HepG2 (cell line): ENCODE results near the gene DDIT4. TPM values are rescaled to one million over a fixed set of nuclear protein-coding genes. Genes with fewer than 3 reads are reported as not detected.

Experiments
- CENPT ChIP-seq: sonication (generic); formaldehyde crosslinking; IDR thresholded peaks from 2 replicates; pipeline ENCODE4 v1.8.0; 2022; ENCODE audit warnings: low read depth, mild to moderate bottlenecking, moderate library complexity, missing genetic modification reagents
- FOXP1 ChIP-seq, 2 experiments: fragments of 450-650 bp in 1 of 2; IDR thresholded peaks; 2 replicates each; pipeline ENCODE4 v1.6.1; 2017 to 2018; ENCODE audit warnings: antibody characterized with exemption in 1 of 2
- HCFC1 ChIP-seq: fragments of 150-350 bp; IDR thresholded peaks from 2 replicates; pipeline ENCODE4 v1.6.1; 2014; ENCODE audit warnings: low read depth, low read length
- KDM5A ChIP-seq: fragments of 200-600 bp; sonication (generic); IDR thresholded peaks from 2 replicates; pipeline ENCODE4 v1.7.0; 2018; ENCODE audit warnings: antibody characterized with exemption, mild to moderate bottlenecking, low read length, borderline replicate concordance
- MBD4 ChIP-seq: IDR thresholded peaks from 2 replicates; pipeline ENCODE4 v1.6.1; 2012; ENCODE audit warnings: low read length, inconsistent platforms, borderline replicate concordance
- RCOR2 ChIP-seq: IDR thresholded peaks from 2 replicates; pipeline ENCODE4 v1.6.1; 2016; ENCODE audit warnings: missing biosample characterization, missing genetic modification reagents
- SNAI1 ChIP-seq: sonication (generic); formaldehyde crosslinking; IDR thresholded peaks from 2 replicates; pipeline ENCODE4 v1.5.0; 2020; ENCODE audit warnings: mild to moderate bottlenecking, missing genetic modification reagents, borderline replicate concordance
- TEAD2 ChIP-seq: sonication (generic); formaldehyde crosslinking; IDR thresholded peaks from 2 replicates; pipeline ENCODE4 v1.9.0; 2021; ENCODE audit warnings: missing genetic modification reagents
- THAP11 ChIP-seq: IDR thresholded peaks from 2 replicates; pipeline ENCODE4 v1.6.1; 2016; ENCODE audit warnings: missing biosample characterization, missing genetic modification reagents
- XRCC5 ChIP-seq: fragments of 200-400 bp; formaldehyde crosslinking; optimal IDR thresholded peaks from 2 replicates; pipeline ENCODE3; 2017; ENCODE audit warnings: mild to moderate bottlenecking, low read length
- ZC3H13 ChIP-seq: sonication (generic); formaldehyde crosslinking; IDR thresholded peaks from 2 replicates; pipeline ENCODE4 v1.8.1; 2023; ENCODE audit warnings: mild to moderate bottlenecking, missing genetic modification reagents, moderate library complexity
- ZFP62 ChIP-seq: sonication (generic); formaldehyde crosslinking; IDR thresholded peaks from 2 replicates; pipeline ENCODE4 v1.4.0; 2020; ENCODE audit warnings: missing genetic modification reagents
- ZFX ChIP-seq: sonication (generic); formaldehyde crosslinking; IDR thresholded peaks from 2 replicates; pipeline ENCODE4 v1.4.0; 2020; ENCODE audit warnings: mild to moderate bottlenecking, low read depth, missing genetic modification reagents, moderate library complexity
- ZKSCAN8 ChIP-seq: IDR thresholded peaks from 2 replicates; pipeline ENCODE4 v1.6.1; 2016; ENCODE audit warnings: borderline replicate concordance, missing genetic modification reagents, missing compliant biosample characterization
- ZNF264 ChIP-seq: sonication (generic); formaldehyde crosslinking; IDR thresholded peaks from 2 replicates; pipeline ENCODE4 v1.4.0; 2020; ENCODE audit warnings: missing genetic modification reagents
- ZNF34 ChIP-seq: sonication (generic); formaldehyde crosslinking; IDR thresholded peaks from 2 replicates; pipeline ENCODE4 v1.4.0; 2020; ENCODE audit warnings: mild to moderate bottlenecking, missing genetic modification reagents, borderline replicate concordance
- ZNF678 ChIP-seq: sonication (generic); formaldehyde crosslinking; IDR thresholded peaks from 2 replicates; pipeline ENCODE4 v1.4.0; 2020; ENCODE audit warnings: mild to moderate bottlenecking, missing genetic modification reagents
- ZNF761 ChIP-seq: sonication (generic); formaldehyde crosslinking; conservative IDR thresholded peaks from 2 replicates; pipeline ENCODE4 v1.4.0; 2020; ENCODE audit warnings: mild to moderate bottlenecking, missing genetic modification reagents
- polyA plus RNA-seq, 8 experiments: library from polyadenylated mRNA; depleted of rRNA in 3 of 8; stranded (reverse) in 7 of 8; unstranded in 1 of 8; fragments of >200 nt; fragmentation: Illumina TruSeq in 4 of 8; extraction: Trizol in 4 of 8; gene quantifications; 2 replicates each; pipeline versions ENCODE4 v1.2.1 to v1.2.3, GENCODE V29; 2011 to 2016; ENCODE audit warnings: low read depth in 4 of 8, missing spikeins in 1 of 8, mixed read lengths in 1 of 8; ENCODE audit not compliant: insufficient read depth in 1 of 8
- total RNA-seq, 5 experiments: library from RNA; depleted of rRNA; stranded (reverse); fragments of >200 nt; fragmentation: Illumina TruSeq; extraction: Trizol; gene quantifications; 2 replicates each; pipeline ENCODE4 v1.2.3, GENCODE V29; 2016; ENCODE audit warnings: low read depth in 1 of 5
- TF ChIP-seq, protein P1 (sequence below): sonication (generic); formaldehyde crosslinking; IDR thresholded peaks from 2 replicates; pipeline ENCODE4 v1.5.1; 2020; ENCODE audit warnings: mild to moderate bottlenecking, missing genetic modification reagents, moderate library complexity
- TF ChIP-seq, protein P2 (sequence below): sonication (generic); formaldehyde crosslinking; IDR thresholded peaks from 2 replicates; pipeline ENCODE4 v1.4.0; 2020; ENCODE audit warnings: missing genetic modification reagents, borderline replicate concordance
- TF ChIP-seq, protein P3 (sequence below): sonication (generic); formaldehyde crosslinking; IDR thresholded peaks from 2 replicates; pipeline ENCODE4 v1.5.0; 2020; ENCODE audit warnings: mild to moderate bottlenecking, missing genetic modification reagents

DDIT4 gene
- total and polyA plus RNA-seq, 2 of the 13 experiments (the other 11 are each of a cell fraction or from before 2014, with no cell fraction given): 35.6 to 40.7 TPM

DNA sequence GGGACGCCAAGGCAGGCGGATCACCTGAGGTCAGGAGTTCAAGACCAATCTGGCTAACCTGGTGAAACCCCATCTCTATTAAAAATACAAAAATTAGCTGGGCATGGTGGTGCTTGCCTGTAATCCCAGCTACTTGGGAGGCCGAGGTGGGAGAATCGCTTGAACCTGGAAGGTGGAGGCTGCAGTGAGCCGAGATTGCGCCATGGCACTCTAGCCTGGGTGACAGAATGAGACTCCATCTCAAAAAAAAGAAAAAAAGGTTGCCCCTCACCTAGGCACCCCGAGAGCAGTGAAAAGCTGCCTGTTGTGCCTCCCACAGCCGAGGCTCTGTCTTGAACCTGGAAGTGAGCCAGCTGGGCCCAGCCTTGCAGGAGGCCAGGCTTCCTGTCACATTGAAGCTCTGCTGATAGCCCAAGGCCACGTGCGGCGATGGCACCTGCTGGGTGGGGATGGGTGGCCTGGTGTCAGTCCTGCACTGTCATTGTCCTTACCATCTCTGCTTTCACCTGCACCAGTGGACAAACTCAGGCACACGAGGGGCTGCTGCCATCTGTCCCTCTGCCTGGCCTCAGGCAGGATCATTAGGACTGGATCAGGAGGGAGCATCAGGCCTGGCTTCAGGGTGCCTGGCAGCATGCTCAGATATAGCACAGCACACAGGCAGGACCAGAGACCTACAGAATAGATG lies 43.2 kb downstream of the DDIT4 start (continued):
- TF ChIP-seq RCOR2 (CRISPR knock-in tag) (peak; percentile 93), KDM5A (no peak), ZKSCAN8 (CRISPR knock-in tag) (peak; percentile 68; the same call in 1 of the 2 replicates), FOXP1 (IDR thresholded peaks at IDR 0.05) (no peak), FOXP1 (CRISPR knock-in tag; IDR thresholded peaks at IDR 0.05) (0 out of 2 replicates have a peak, but pooled peaks have one; percentile 35), ZNF678 (CRISPR knock-in tag) (no peak), CENPT (CRISPR knock-in tag) (no peak), ZNF761 (CRISPR knock-in tag) (0 out of 2 replicates have a peak, but pooled peaks have one; percentile 40), MBD4 (no peak), ZFP62 (CRISPR knock-in tag) (no peak), SNAI1 (peak; percentile 66; the same call in 1 of the 2 replicates), TEAD2 (CRISPR knock-in tag) (0 out of 2 replicates have a peak, but pooled peaks have one; percentile 23), ZNF34 (CRISPR knock-in tag) (0 out of 2 replicates have a peak, but pooled peaks have one; percentile 17), THAP11 (CRISPR knock-in tag) (peak; percentile 65), HCFC1 (no peak), ZC3H13 (CRISPR knock-in tag) (peak; percentile 70; the same call in 1 of the 2 replicates), XRCC5 (peak; percentile 29), ZNF264 (CRISPR knock-in tag) (peak; percentile 70; the same call in 1 of the 2 replicates), ZFX (CRISPR knock-in tag) (peak; percentile 97)
- TF ChIP-seq, protein P1, sequence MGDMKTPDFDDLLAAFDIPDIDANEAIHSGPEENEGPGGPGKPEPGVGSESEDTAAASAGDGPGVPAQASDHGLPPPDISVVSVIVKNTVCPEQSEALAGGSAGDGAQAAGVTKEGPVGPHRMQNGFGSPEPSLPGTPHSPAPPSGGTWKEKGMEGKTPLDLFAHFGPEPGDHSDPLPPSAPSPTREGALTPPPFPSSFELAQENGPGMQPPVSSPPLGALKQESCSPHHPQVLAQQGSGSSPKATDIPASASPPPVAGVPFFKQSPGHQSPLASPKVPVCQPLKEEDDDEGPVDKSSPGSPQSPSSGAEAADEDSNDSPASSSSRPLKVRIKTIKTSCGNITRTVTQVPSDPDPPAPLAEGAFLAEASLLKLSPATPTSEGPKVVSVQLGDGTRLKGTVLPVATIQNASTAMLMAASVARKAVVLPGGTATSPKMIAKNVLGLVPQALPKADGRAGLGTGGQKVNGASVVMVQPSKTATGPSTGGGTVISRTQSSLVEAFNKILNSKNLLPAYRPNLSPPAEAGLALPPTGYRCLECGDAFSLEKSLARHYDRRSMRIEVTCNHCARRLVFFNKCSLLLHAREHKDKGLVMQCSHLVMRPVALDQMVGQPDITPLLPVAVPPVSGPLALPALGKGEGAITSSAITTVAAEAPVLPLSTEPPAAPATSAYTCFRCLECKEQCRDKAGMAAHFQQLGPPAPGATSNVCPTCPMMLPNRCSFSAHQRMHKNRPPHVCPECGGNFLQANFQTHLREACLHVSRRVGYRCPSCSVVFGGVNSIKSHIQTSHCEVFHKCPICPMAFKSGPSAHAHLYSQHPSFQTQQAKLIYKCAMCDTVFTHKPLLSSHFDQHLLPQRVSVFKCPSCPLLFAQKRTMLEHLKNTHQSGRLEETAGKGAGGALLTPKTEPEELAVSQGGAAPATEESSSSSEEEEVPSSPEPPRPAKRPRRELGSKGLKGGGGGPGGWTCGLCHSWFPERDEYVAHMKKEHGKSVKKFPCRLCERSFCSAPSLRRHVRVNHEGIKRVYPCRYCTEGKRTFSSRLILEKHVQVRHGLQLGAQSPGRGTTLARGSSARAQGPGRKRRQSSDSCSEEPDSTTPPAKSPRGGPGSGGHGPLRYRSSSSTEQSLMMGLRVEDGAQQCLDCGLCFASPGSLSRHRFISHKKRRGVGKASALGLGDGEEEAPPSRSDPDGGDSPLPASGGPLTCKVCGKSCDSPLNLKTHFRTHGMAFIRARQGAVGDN: peak; percentile 100
- TF ChIP-seq, protein P2, sequence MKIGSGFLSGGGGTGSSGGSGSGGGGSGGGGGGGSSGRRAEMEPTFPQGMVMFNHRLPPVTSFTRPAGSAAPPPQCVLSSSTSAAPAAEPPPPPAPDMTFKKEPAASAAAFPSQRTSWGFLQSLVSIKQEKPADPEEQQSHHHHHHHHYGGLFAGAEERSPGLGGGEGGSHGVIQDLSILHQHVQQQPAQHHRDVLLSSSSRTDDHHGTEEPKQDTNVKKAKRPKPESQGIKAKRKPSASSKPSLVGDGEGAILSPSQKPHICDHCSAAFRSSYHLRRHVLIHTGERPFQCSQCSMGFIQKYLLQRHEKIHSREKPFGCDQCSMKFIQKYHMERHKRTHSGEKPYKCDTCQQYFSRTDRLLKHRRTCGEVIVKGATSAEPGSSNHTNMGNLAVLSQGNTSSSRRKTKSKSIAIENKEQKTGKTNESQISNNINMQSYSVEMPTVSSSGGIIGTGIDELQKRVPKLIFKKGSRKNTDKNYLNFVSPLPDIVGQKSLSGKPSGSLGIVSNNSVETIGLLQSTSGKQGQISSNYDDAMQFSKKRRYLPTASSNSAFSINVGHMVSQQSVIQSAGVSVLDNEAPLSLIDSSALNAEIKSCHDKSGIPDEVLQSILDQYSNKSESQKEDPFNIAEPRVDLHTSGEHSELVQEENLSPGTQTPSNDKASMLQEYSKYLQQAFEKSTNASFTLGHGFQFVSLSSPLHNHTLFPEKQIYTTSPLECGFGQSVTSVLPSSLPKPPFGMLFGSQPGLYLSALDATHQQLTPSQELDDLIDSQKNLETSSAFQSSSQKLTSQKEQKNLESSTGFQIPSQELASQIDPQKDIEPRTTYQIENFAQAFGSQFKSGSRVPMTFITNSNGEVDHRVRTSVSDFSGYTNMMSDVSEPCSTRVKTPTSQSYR (CRISPR knock-in tag): peak; percentile 78
- TF ChIP-seq, protein P3, sequence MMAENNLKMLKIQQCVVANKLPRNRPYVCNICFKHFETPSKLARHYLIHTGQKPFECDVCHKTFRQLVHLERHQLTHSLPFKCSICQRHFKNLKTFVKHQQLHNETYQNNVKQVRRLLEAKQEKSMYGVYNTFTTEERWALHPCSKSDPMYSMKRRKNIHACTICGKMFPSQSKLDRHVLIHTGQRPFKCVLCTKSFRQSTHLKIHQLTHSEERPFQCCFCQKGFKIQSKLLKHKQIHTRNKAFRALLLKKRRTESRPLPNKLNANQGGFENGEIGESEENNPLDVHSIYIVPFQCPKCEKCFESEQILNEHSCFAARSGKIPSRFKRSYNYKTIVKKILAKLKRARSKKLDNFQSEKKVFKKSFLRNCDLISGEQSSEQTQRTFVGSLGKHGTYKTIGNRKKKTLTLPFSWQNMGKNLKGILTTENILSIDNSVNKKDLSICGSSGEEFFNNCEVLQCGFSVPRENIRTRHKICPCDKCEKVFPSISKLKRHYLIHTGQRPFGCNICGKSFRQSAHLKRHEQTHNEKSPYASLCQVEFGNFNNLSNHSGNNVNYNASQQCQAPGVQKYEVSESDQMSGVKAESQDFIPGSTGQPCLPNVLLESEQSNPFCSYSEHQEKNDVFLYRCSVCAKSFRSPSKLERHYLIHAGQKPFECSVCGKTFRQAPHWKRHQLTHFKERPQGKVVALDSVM (CRISPR knock-in tag): peak; percentile 92
